OCI-LY7 (cell line): ENCODE data around the gene NRXN2. TPM values are rescaled to one million over a fixed set of nuclear protein-coding genes. Genes with fewer than 3 reads are reported as not detected.
A peak's percentile ranks its signal among the peaks of the same experiment; 100 is the strongest.

Experiments
- BruUV-seq: library from RNA; stranded (reverse); fragments of 400-500 nt; replicated peaks from 2 replicates; lab custom pipeline; 2021; lab: Mats Ljungman, UMichigan
- CTCF ChIA-PET: fragments of 300-600 bp; sonication (Branson Sonifier 250); formaldehyde crosslinking; loops from one replicate; lab custom pipeline; 2022; ENCODE audit warnings: antibody characterized with exemption; ENCODE audit not compliant: unreplicated experiment; lab: Charles Lee
- POLR2A ChIA-PET: fragments of 300-600 bp; sonication (Branson Sonifier 250); formaldehyde crosslinking; loops from one replicate; lab custom pipeline; 2022; ENCODE audit warnings: antibody characterized with exemption; lab: Charles Lee
- DNase-seq: peaks from one replicate; pipeline ENCODE4 v3.0.0-alpha.2; 2015; ENCODE audit warnings: low spot score
- H2AFZ ChIP-seq: fragments of 200-600 bp; sonication (generic), shearing (Covaris generic); 2 replicates; pipeline ENCODE4 v1.6.1; 2014; ENCODE audit warnings: mild to moderate bottlenecking, antibody characterized with exemption, low read length, moderate library complexity
- H3K27ac ChIP-seq: fragments of 200-600 bp; sonication (generic); 2 replicates; pipeline ENCODE4 v1.5.1; 2014; ENCODE audit warnings: mixed run types, low read depth, mild to moderate bottlenecking, moderate library complexity, low read length, inconsistent platforms; ENCODE audit not compliant: poor library complexity, severe bottlenecking
- H3K36me3 ChIP-seq: fragments of 200-600 bp; sonication (generic); 2 replicates; pipeline ENCODE4 v1.6.1; 2014; ENCODE audit warnings: mild to moderate bottlenecking, antibody characterized with exemption, low read length, moderate library complexity, mixed read lengths; ENCODE audit not compliant: insufficient read depth
- H3K4me1 ChIP-seq: fragments of 200-600 bp; sonication (generic); 2 replicates; pipeline ENCODE4 v1.5.1; 2014; ENCODE audit warnings: mild to moderate bottlenecking, low read length; ENCODE audit not compliant: insufficient read depth, poor library complexity, severe bottlenecking
- H3K4me2 ChIP-seq: fragments of 200-600 bp; sonication (generic); 2 replicates; pipeline ENCODE4 v1.6.1; 2014; ENCODE audit warnings: mild to moderate bottlenecking, low read length
- H3K4me3 ChIP-seq: fragments of 200-600 bp; sonication (generic); 2 replicates; pipeline ENCODE4 v1.5.1; 2014; ENCODE audit warnings: mild to moderate bottlenecking, low read depth, low read length; ENCODE audit not compliant: poor library complexity, severe bottlenecking
- H3K79me2 ChIP-seq: fragments of 200-600 bp; sonication (generic); 2 replicates; pipeline ENCODE4 v1.6.1; 2016; ENCODE audit warnings: low read depth, mild to moderate bottlenecking, low read length, moderate library complexity, mixed read lengths; ENCODE audit not compliant: insufficient read depth
- H3K9me2 ChIP-seq: fragments of 200-600 bp; sonication (generic); 2 replicates; pipeline ENCODE4 v1.6.1; 2016; ENCODE audit warnings: mild to moderate bottlenecking, low read length, mixed read lengths; ENCODE audit not compliant: insufficient read depth
- H3K9me3 ChIP-seq: fragments of 200-600 bp; sonication (generic); 2 replicates; pipeline ENCODE4 v1.6.1; 2014; ENCODE audit warnings: mild to moderate bottlenecking, mixed run types, low read length, mixed read lengths
- H4K20me1 ChIP-seq: fragments of 200-600 bp; sonication (generic); 2 replicates; pipeline ENCODE4 v1.6.1; 2014; ENCODE audit warnings: mild to moderate bottlenecking, antibody characterized with exemption, low read length, moderate library complexity, mixed read lengths; ENCODE audit not compliant: insufficient read depth
- EZH2phosphoT487 ChIP-seq: fragments of 200-600 bp; sonication (generic); IDR thresholded peaks from 2 replicates; pipeline ENCODE4 v1.6.1; 2018; ENCODE audit warnings: low read depth, borderline replicate concordance, mild to moderate bottlenecking, mixed run types, antibody characterized with exemption, low read length, moderate library complexity, mixed read lengths
- intact Hi-C: fragments of 100-400 bp; cut with micrococcal nuclease; formaldehyde crosslinking; loops from one replicate; pipeline ENCODE4 v1.10.0; 2022; ENCODE audit not compliant: unreplicated experiment
- total RNA-seq, 2 experiments: library from RNA; depleted of rRNA in 1 of 2; stranded (reverse); fragments of >200 nt in 1 of 2; shearing (Covaris generic) in 1 of 2; gene quantifications; 2 replicates each; pipeline ENCODE4 v1.2.3, GENCODE V29; 2014 to 2022
- TF ChIP-seq, protein P1 (sequence below): fragments of 200-600 bp; sonication (generic); conservative IDR thresholded peaks from 2 replicates; pipeline ENCODE4 v1.5.1; 2014; ENCODE audit warnings: mild to moderate bottlenecking, antibody characterized with exemption, low read length, moderate library complexity, mixed read lengths

Gene NRXN2
- total RNA-seq, 2 experiments from 2014 or later = 2.4 to 3.3 TPM

DNA sequence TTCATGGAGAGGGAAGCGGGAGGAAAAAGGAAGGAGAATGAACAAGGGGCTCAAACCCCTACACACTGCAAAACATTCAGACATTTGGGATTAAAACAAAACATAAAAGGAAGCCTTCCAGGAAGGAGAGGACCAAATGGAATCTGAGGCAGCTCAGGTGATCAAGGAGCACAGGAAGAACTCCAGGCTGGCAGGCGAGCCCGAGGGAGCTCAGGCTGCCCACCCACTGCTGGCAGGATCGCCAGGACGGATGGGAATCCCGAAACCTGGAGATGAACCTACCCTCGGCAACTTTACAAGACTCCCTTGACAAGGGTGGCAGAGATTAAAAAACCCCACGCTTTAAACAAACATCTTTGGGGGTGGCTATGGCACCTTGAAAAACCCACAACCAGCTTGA, 41.8 kb upstream of the NRXN2 start:
- H3K9me2 ChIP-seq = no peaks in the 10 kb centered on the region
- peak overlapping the region; percentile 30; the same call in 1 of the 2 replicates for H3K4me2 ChIP-seq
- peaks cover 79% of the 10 kb centered on the region for H3K36me3 ChIP-seq
- peaks cover 53% of the 10 kb centered on the region for H3K4me1 ChIP-seq
- no peak for TF ChIP-seq EZH2phosphoT487
- TF ChIP-seq, protein P1, sequence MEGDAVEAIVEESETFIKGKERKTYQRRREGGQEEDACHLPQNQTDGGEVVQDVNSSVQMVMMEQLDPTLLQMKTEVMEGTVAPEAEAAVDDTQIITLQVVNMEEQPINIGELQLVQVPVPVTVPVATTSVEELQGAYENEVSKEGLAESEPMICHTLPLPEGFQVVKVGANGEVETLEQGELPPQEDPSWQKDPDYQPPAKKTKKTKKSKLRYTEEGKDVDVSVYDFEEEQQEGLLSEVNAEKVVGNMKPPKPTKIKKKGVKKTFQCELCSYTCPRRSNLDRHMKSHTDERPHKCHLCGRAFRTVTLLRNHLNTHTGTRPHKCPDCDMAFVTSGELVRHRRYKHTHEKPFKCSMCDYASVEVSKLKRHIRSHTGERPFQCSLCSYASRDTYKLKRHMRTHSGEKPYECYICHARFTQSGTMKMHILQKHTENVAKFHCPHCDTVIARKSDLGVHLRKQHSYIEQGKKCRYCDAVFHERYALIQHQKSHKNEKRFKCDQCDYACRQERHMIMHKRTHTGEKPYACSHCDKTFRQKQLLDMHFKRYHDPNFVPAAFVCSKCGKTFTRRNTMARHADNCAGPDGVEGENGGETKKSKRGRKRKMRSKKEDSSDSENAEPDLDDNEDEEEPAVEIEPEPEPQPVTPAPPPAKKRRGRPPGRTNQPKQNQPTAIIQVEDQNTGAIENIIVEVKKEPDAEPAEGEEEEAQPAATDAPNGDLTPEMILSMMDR = no peak
- CTCF ChIA-PET = no interaction called here
- DNase-seq = no peak
- POLR2A ChIA-PET = interaction anchor here (1.2 to 3.1 kb wide), 4 partner anchors 7 to 22 kb away, joined by 3 to 15 read pairs (median 9); partner anchors contain the start of gene SF1
- peak overlapping the region; percentile 66 for H3K27ac ChIP-seq
- H3K4me3 ChIP-seq = no peak overlapping the region
- no peaks in the 10 kb centered on the region for H3K9me3 ChIP-seq
- H4K20me1 ChIP-seq = peaks cover 26% of the 10 kb centered on the region
- intact Hi-C loops = no loop called here
- H3K79me2 ChIP-seq = peaks cover 27% of the 10 kb centered on the region; the same call in 1 of the 2 replicates
- no peak overlapping the region for H2AFZ ChIP-seq
- BruUV-seq = TSS peak; percentile 85

DNA sequence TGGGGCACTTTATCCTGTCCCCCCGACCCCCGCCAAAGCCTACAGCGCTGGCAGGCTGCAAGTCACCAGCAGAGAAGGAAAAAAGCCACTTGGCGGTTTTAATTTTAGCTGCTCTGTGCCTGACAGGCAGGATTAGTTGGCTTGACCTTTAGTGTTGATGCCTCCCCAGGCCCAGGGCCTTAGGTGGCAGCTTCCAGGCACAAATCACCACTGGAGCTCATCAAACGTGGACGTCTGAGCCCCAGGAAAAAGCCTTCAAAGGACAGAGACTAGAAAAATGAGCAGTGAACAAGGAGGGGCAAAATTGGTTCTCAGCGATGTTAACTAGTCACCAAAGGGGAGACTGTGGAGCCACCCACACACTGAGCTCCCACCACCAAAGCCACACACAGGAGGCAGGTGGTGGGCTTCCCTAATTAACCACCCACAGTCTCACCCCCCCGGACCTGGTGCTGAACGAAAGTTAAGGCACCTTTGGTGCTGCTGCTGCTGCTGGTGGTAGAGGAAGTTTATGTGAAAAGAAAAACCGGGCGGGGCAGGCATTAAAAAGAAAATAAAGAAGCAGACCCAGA, 41.1 kb upstream of the NRXN2 start:
- POLR2A ChIA-PET = interaction anchor here (1.0 to 3.1 kb wide), 5 partner anchors 8 to 21 kb away, joined by 3 to 15 read pairs (median 9); partner anchors contain the start of gene SF1
- peak overlapping the region; percentile 30; the same call in 1 of the 2 replicates for H3K4me2 ChIP-seq
- TF ChIP-seq EZH2phosphoT487 = no peak
- TF ChIP-seq, protein P1 = no peak

More for the DNA sequence above, 41.1 kb upstream of the NRXN2 start:
- Histone ChIP-seq H3K79me2 (peaks cover 21% of the 10 kb centered on the region; the same call in 1 of the 2 replicates), H4K20me1 (peaks cover 22% of the 10 kb centered on the region), H3K27ac (peak overlapping the region; percentile 66), H3K9me2 (no peaks in the 10 kb centered on the region), H3K36me3 (peaks cover 73% of the 10 kb centered on the region), H3K4me3 (no peak overlapping the region), H3K4me1 (peaks cover 53% of the 10 kb centered on the region), H2AFZ (no peak overlapping the region), H3K9me3 (no peaks in the 10 kb centered on the region)
- CTCF ChIA-PET = interaction anchor here (0.7 kb wide), 1 partner anchor 109 kb away, joined by 3 read pairs; no protein-coding TSS in a partner anchor
- BruUV-seq = no TSS peak
- intact Hi-C loops = no loop called here
- no peak for DNase-seq
